Eye (tissue), 1 donor: ENCODE data around the gene TMEM51.

Source experiments
- DNase-seq: peaks from one replicate; pipeline ENCODE4 v3.0.0-alpha.2; 2015

The TMEM51 gene, protein sequence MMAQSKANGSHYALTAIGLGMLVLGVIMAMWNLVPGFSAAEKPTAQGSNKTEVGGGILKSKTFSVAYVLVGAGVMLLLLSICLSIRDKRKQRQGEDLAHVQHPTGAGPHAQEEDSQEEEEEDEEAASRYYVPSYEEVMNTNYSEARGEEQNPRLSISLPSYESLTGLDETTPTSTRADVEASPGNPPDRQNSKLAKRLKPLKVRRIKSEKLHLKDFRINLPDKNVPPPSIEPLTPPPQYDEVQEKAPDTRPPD

DNA sequence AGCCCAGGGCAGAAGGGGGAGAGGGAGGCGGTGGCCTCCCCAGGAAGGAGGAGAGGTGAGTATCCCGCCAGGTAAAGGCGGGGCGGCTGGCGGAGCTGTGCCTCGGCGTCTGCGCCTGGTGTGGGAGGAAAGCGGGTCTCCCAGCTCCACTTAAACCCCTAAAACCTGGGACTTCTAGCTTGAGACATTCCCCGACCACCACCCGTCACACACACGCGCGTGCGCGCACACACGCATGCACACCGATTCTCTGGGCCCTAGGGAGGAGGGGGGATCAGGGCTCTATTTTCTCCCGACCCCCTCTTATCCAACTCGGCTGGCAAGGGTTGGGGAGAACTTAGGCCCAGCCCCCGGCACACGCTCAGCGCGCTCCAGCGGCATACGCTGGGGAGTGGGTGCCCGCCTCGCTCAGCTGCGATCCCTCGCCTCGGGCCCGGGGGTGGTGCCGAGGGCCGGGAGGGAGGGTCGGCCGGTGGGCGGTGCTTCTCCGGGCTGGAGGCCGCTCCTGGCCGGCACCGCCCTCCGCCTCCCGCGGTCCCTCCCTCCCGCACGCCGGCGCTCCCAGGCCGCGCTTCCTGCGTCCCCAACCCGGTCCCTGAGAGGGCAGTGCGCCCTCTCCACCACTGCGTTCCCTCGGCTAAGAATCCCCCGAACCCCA is at the start of gene TMEM51:
Gene TMEM51, plus strand, starts transcription at position 564 of the 658 bp plus-strand sequence. CDS start 61,341 bp downstream, outside the sequence.
- peak; percentile 91 for DNase-seq

DNA sequence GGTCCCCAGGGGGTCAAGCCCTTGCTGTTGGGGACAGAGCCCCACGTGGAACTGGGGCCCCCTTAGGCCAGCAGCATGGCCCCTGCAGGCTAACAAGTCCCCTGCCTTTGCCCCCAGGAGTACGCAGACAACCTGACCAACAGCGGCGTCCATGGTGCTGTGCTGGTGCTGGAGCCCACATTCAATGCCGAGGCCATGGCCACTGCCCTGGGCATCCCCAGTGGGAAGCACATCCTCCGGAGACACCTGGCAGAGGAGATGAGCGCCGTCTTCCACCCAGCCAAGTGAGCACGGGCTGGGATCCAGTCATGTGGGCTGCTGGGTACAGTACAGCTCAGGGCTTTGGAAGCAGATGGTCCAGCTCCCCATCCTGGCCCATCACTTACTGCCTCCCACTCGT is 49.6 kb upstream of the TMEM51 start:
- no peak for DNase-seq

DNA sequence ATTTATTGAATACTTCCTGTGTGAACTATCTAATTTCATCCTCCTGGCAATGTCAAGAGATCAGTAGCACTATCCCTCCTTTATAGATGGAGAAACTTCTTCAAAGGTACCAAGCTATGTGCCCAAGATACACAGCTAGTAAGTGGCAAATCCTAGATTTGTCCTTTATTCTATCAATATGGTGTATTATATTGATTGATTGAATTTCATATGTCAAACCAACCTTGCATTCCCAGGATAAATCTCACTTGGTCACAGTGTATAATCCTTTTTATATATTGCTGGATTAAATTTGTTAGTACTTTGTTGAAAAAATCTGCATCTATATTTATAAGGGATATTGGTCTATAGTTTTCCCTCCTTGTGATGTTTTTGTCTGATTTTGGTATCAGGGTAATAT is 48.8 kb upstream of the TMEM51 start:
- DNase-seq: no peak

DNA sequence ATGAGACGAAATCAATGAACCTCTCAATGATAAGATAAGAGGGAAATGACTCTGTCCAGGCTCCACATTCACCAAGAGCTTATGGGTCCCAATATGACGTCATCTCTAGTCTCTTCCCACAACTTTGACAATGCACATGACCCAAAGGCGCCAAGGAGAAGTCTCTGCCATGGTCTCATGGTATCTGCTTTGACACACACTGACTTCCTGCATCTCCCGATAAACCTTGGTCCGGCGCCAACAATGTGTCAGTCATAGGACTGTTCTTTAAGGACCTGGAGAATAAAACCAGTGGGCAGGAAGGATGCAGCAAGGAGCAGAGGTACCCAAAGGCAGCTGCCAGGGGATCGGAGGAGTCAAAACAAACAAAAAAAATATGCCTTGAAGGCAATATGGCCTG is 46.9 kb upstream of the TMEM51 start:
- DNase-seq: no peak

DNA sequence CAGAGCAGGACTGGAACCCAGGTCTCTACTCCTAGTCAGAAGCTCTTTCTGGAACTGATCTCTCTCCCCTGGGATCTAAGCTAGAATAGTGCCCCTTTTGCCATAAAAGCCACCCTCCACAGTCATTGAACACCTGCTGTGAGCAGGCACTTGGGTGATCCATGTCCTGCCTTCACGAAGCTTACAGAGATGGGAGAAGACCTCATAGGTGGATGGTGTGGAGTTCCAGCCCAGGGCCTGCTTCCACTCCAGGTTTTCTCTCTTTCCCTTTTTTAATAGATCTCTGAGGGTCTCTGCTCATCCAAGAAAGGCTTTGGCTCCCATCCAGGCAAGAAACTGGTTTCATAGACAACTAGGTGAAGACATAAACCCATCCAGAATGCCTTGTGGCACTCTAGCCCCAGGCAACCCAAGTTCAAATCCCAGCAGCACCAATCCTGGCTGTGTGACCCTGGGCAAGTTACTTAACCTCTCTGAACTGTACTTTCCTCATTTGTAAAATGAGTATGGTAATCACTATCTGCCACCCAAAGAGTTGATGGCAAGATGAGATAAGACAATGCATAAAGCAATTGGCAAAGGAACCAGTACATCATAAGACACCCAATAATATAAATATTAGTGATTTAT is 46.4 kb upstream of the TMEM51 start:
- DNase-seq: no peak

DNA sequence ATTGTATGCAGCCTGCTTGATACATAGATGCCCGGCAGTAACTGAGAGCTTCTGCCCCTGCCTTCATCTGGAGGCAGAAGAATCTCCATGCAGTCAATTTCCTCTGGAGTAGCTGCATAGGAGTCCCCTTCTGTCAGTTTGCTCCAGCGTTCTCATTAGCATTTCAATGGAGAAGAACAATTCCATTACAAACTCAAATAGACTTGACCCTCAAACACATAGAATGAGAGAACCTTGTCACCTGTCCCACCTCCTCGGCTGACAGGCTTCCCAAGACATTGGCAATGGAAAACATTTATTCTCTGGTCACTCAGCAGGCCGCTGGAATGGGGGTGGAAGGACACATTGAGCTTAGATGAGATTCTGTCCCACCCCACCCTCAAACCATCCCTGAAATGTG is 45.6 kb upstream of the TMEM51 start:
- DNase-seq: no peak

DNA sequence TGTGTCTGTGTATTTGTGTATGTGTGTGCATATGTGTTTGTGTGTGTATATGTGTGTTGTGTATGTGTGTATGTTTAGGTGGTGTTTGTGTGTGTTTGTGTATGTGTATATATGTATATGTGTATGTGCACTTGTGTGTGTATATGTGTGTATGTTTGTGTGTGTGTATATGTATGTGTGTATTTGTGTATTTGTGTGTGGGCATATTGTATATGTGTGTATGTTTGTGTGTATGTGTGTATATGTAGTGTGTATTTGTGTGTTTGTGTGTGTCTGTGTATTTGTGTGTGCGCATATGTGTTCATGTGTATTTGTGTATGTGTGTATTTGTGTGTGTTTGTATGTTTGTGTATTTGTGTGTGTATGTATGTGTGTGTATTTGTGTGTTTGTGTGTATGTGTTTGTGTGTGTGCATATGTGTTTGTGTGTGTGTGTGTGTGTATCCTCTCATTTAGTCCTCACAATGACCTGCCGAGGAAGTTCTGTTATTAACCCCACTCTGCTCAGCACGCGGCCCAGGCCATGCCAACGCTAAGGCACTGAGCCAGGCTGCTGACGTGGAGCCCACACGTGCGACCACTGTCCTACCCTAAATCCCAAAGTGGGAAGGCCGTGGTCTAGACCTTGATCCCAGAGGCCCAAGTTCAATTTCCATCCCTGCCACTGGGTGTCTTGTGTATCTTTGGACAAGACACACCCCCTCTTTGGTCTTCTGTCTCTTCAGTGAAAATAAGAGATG is 43.2 kb upstream of the TMEM51 start:
- DNase-seq: no peak

DNA sequence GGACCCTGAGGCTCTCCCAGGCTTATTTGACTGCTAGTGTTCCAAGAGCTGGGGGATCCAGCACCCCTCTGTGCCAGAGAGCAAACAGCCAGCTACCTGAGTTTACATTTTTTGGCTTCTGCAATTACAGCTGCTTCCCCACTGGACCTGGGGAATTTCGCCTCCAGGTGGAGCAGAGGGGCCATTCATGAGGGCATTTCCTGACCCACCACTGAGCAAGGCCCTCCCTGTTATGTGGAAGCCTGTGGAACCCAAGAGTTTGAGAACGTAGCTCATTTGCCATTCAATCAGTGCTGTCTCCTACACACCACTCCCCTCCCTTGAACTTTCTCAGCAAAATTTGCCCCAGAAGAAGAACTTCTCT is 42.7 kb upstream of the TMEM51 start:
- DNase-seq: no peak

DNA sequence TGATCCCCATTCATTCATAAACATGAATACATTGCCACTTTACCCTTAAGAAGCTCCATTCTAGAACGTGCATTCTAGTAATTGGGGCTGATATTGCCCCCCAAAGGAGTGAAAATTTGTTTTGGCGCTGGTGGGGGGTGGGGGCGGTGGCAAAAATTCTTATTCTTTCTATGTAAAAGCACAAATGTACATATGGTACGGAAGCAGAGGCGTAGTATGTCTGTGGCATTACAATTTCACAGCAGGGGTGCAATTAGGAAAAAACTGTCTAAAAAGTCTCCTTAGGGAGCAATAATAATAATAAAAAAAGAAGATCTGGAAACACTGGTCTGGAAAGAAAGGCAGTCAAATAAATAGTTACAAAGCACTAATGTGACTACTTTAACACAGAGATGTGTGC is 40.4 kb upstream of the TMEM51 start:
- DNase-seq: no peak

DNA sequence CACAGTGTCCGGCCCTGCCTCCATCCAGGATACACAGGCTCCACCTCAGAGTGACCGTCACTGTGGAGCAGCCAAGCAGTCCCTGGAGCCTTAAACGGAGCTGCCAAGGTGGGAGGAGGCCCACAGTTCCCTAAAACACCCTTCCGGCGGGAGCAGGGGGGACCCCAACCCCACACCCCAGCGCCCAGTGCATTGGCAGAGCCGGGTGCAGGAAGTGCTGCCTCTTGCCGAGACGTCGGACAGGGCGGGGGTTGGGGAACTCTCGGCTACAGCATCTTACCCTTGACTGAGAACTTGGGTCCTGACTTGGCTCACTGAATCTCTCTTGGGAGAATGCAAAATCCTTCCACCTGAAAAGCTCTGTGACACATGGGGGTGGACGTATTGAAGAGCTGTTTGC is 38.7 kb upstream of the TMEM51 start:
- no peak for DNase-seq

DNA sequence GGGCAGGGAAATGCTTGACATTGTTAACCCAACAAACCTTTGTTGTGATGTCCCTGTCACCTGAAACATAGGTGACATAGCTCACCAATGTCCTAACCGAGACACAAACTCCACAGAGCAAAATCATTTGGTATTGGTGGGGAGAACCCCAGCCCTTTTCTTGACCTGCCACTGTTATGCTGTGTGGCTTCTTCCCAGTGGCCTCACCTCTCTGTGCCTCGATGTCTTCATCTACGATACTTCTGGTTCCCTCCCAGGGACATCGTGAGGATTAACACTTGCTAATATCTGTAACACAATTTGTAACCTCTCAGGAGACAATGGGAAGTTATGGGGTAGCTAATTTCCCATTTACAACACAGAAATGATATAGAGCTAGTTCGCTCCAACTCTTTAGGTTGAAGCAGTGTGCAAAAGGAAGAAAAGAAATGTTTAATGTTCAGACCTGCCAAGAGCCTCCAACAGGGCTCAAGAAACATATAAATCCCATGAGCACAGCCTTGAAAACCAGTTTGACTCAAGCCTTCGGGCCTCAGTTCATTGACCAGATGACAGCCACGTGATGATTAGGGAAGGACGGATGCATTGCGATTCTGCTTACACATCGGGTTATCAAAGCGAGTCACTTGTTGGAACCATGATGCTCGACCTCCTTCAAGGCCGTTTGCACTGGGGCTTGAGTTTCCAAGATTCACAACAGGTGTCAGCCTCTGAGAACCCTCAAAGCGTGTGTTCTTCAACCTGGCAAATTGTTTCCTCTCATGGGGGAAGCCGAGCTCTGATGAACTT is 37.8 kb upstream of the TMEM51 start:
- DNase-seq: no peak

DNA sequence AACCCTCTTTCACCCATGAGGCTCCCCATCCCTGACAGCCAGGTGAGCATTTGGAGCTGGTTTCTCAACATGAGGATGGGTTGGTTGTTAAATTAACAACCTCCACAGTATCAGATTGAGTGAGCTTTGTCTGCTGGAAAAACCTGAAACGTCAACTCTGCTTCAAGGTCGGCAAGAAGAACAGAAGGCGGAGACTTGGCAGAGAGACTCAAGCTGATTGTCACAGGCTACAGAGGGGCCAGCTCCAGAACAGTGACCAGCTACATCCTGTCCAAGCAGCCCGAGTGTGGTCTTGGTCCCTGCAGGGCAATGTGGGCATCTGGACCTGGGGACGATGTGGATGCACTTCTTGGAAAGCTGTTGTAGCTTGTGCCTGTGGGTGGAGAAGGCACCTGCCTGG is 36.6 kb upstream of the TMEM51 start:
- no peak for DNase-seq

DNA sequence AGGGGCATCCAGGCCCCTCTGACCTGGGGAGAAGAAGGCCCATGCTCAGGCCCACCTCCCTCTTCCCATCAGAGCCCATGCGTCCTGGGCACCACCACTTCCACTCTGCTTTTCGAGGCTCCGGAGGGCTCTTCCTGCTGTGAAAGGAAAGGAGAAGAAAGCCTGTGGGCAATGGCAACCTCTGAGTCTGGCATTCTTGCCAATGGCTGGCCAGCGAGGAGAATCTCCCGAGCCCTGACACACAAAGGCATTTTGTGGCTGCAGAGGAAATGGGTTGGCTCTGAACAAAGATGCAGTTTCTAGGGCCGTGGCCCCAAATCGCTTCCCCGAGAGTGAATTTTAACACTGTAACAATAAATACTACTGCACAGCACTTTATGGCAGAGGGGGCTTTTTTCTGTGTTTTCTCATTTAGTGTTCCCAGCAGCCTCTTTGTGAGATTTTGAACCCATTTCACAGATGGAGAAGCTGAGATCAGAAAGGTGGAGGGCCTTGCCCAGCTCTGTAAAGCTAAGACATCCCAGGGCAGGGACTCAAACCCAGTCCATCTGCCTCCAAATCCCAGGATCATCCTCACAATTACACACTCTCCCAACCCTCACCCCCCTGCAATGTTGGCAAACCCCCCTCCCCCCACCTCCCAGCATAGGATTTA is 35.7 kb upstream of the TMEM51 start:
- no peak for DNase-seq

DNA sequence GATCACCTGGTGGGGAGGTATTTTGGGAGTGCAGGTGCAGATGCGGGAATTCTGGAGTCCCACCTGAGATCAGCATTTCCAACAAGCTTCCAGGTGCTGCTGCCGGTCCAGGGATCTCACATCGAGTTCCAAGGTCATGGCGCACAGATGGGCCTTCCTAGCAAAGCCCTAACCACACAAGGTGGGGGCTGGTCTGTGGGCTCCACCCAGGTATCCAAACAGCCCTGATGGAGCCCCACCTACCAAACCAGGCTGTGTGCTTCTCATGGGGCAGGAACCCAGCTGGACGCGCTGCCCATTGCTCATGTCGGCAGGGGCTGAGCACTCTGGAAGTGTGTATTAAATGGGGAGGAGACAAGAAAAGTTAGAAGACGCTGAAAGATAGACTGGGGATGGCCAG is 35.0 kb upstream of the TMEM51 start:
- DNase-seq: no peak

DNA sequence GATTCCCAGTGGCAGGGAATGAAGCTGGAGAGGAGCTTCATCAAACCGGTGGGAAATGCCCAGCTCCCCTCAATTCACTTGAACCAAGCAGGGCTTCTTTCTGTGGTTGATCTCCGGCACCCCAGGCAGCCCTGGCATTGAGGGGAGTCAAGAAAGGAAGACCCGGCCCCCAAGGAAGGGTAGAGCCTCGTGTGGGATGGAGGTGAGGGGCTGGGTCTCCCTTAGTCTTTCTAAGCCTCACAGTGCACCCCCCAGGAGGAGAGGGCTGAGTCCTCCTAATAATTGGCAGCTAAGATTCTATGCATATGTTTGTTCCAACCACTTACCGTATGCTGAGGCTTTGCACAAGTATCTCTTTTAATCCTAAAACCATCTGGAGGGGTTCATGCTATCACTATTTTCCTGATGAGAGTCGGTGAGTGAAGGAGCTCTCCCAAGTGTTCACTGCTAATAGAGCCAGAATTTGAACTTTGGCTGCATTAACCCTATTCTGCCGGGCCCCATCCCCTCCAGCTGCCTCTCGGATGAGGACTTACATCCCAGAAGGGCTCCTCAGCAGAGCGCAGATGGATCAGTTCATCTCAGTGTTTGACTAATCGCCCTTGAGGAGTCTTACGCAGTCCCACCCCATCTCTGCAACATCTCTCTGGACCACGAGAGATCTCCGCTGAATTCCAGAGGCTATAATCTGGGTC is 33.1 kb upstream of the TMEM51 start:
- no peak for DNase-seq

DNA sequence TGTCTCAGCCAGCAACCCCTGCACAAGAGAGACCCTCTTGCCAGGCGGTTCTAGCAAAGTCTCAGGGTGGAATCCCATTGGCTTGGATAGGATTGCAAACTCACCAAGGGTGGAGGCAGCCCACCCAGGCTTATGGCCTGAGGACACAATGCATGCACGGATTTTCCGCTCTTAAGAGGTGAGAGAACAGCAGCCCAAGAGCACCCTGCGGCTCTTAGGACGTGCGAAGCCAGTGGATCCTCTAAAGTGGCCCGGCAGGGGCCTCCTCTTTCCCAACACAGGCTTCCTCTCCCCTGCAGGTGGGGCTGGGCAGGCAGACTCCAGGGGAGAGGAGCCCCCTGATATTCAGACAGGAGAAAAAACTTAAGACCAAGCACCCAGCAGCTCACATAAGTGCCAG is 31.2 kb upstream of the TMEM51 start:
- no peak for DNase-seq

DNA sequence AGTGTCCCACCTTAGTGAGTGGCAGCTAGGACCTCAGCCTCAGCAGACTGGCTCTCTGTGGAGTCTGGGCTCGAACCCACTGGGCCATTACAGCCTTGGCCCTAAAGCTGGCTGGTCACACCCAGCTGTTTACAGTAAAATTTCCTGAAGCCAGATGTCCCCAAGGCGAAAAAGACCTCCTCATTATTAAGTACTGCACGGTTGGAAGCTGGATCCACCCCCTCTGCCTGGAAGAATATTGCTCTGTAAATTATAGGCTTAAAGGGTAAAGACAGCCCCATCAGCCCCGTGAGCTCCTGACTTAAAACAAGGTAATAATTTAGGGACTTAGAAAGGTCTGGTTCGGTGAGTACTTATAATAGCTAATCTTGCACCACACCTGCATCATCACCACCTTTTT is 30.3 kb upstream of the TMEM51 start:
- DNase-seq: no peak

DNA sequence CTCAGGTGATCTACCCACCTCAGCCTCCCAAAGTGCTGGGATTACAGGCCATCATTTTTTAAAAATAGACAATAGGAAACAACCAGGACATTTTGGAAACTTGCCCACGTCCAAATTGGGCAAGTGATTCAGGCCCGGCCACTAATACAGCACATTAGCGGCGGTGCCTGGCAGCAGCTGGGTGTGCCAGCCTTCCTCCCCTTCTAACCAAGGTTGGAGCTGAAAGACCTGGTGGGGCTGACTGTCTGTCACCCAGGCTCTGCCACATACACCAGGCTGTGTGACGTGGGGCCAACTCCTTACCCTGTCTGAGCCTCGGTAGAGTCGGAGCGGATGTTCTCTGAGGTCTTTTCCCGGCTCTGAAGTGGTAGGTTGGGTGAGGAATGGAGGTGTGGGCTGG is 29.6 kb upstream of the TMEM51 start:
- no peak for DNase-seq

DNA sequence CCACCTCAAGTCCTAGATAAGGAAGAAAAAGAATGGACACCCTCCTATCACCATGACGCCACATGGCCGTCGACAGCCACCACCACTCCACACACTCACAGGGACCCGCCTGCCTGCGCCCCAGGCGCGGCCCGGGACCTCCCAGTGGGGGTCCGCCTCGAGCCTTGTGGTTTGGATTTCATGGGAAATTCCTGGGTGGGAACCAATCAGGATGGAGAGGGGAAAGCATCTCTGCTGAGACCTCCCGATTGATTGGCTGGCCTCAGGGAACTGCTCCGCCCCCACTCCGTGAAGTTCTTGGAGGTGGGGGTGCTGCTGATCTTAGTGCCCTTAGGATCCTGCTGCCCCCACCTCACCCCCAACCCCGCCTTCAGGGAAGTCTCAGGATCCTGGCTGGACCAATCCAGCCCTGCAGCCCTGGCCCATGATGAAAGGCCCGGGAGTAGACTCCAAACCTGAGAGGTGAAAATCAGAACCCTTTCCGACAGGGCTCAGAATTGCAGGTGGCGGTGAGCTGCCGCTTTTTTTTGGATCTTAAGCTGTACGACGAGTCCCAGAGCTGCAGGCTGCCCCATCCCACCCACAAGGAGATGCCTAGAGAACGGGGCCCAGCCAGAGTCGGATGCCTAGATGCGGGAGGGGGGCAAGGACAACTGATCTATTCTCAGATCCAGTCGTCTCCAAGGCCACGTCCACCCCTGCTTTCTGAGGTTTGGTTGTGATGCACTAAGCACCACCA is 29.0 kb upstream of the TMEM51 start:
- DNase-seq: no peak

DNA sequence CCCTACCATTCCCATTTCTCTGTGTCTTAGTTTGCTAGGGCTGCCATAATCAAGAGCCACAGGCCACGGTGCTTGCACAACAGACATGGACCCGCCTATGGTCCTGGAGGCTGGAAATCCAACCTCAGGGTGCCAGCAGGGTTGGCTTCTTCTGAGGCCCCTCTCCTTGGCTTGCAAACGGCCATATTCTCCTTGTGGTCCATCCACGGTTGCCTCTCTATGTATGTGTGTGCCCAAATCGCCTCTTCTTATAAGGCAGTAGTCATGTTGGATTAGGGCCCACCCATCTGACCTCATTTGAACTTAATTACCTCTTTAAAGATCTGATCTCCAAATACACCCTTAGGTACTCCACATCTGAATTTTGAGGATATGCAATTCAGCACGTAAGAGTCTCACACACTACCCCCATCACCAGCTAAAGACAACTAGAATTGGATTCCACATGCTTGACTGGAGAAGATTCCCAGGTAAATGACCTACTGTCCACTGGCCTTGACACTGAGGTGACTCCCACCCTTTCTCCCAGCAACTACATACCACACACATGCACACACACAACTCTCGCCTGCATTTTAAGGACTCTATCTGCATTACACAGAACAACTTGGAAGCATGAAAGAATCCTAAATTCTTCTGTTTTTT is 28.3 kb upstream of the TMEM51 start:
- no peak for DNase-seq

DNA sequence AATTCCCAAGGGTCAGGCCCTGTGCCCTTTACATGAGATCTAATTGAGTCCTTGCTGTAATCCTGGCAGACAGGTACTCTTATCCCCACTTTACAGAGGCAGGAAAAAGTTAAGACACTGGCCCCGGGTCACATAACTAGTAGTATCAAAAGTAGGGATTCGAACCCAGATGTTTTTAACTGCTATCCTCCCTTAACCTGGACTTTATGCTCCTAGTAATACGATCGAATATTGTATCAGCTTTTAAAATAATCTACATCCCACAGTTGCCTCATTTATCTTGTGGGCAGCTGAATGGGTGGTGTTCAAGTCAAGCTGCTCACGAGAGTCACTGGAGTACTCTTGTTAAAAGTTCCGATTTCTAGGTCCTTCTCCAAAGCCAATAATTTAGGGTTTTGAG is 25.5 kb upstream of the TMEM51 start:
- DNase-seq: no peak
